Neural crest cell (in vitro differentiated cells): Measurements from ENCODE around the gene MRTFB. TPM values are rescaled to one million over a fixed set of nuclear protein-coding genes. Genes with fewer than 3 reads are reported as not detected.
"Not testable (repeated sequence)": the region's sequence is repeated elsewhere in the genome, so short reads cannot be mapped to it uniquely, and the experiment has no call there.

Experiments used
- DNase-seq: peaks from one replicate; pipeline ENCODE4 v3.0.0; 2021; ENCODE audit warnings: low read depth, mixed read lengths, low spot score
- H3K27ac Mint-ChIP-seq: one replicate; pipeline ENCODE4 v1.8.0; 2021; ENCODE audit warnings: mild to moderate bottlenecking, mixed read lengths; ENCODE audit not compliant: unreplicated experiment
- H3K27me3 Mint-ChIP-seq: 2 replicates; pipeline ENCODE4 v1.8.0; 2021; ENCODE audit warnings: low read depth, mild to moderate bottlenecking, mixed read lengths
- H3K36me3 Mint-ChIP-seq: 2 replicates; pipeline ENCODE4 v1.8.0; 2021; ENCODE audit warnings: low read depth, mild to moderate bottlenecking, mixed read lengths
- H3K4me1 Mint-ChIP-seq: 2 replicates; pipeline ENCODE4 v1.8.0; 2021; ENCODE audit warnings: mixed read lengths
- H3K4me3 Mint-ChIP-seq: one replicate; pipeline ENCODE4 v1.8.0; 2021; ENCODE audit warnings: mild to moderate bottlenecking, mixed read lengths
- H3K9me3 Mint-ChIP-seq: 2 replicates; pipeline ENCODE4 v1.8.0; 2021; ENCODE audit warnings: mixed read lengths
- CTCF ChIP-seq: fragments of 200-600 bp; sonication (generic); conservative IDR thresholded peaks from 2 replicates; pipeline ENCODE4 v1.5.0; 2021; ENCODE audit warnings: antibody characterized with exemption, mild to moderate bottlenecking
- total RNA-seq: library from RNA; stranded (reverse); gene quantifications from 2 replicates; pipeline ENCODE4 v1.2.1, GENCODE V29; 2021

Gene MRTFB
- total RNA-seq, 1 donor from 2014 or later: 54.8 TPM

- Mint-ChIP-seq H3K4me1 (peaks cover 37% of the 10 kb centered on the region), H3K9me3 (peaks cover 4% of the 10 kb centered on the region), H3K27ac (no peak overlapping the region), H3K27me3 (no peaks in the 10 kb centered on the region), H3K36me3 (peaks cover 6% of the 10 kb centered on the region), H3K4me3 (no peak overlapping the region)
- DNase-seq: no peak
- no peak for TF ChIP-seq CTCF
These were observed 50.8 kb downstream of the MRTFB start for GRCh38 chr16:14121872-14122271.

- H3K9me3 Mint-ChIP-seq, H3K36me3 Mint-ChIP-seq, H3K27me3 Mint-ChIP-seq, DNase-seq, H3K27ac Mint-ChIP-seq, H3K4me3 Mint-ChIP-seq: not testable (repeated sequence)
- H3K4me1 Mint-ChIP-seq: peaks cover 36% of the 10 kb centered on the region
These were observed 51.3 kb downstream of the MRTFB start for GRCh38 chr16:14122430-14122829.

- H3K36me3 Mint-ChIP-seq: peaks cover 8% of the 10 kb centered on the region
- peaks cover 4% of the 10 kb centered on the region for H3K9me3 Mint-ChIP-seq
- H3K27me3 Mint-ChIP-seq: no peaks in the 10 kb centered on the region
- no peak for TF ChIP-seq CTCF
- H3K4me3 Mint-ChIP-seq: no peak overlapping the region
- H3K4me1 Mint-ChIP-seq: peaks cover 36% of the 10 kb centered on the region
- H3K27ac Mint-ChIP-seq: peak overlapping the region; percentile 47
- DNase-seq: no peak
These were observed 54.0 kb downstream of the MRTFB start for GRCh38 chr16:14125000-14125681.

GRCh38 chr16:14125708-14126107 lies 54.6 kb downstream of the MRTFB start:
- H3K27ac Mint-ChIP-seq: no peak overlapping the region
- DNase-seq: no peak
- TF ChIP-seq CTCF: no peak
- H3K9me3 Mint-ChIP-seq: peaks cover 4% of the 10 kb centered on the region
- H3K36me3 Mint-ChIP-seq: peaks cover 8% of the 10 kb centered on the region
- no peaks in the 10 kb centered on the region for H3K27me3 Mint-ChIP-seq
- peaks cover 32% of the 10 kb centered on the region for H3K4me1 Mint-ChIP-seq
- no peak overlapping the region for H3K4me3 Mint-ChIP-seq

GRCh38 chr16:14128097-14128496 lies 57.0 kb downstream of the MRTFB start:
- Mint-ChIP-seq H3K36me3 (peaks cover 4% of the 10 kb centered on the region), H3K9me3 (no peaks in the 10 kb centered on the region)

More at GRCh38 chr16:14128097-14128496, 57.0 kb downstream of the MRTFB start:
- H3K4me1 Mint-ChIP-seq: peaks cover 20% of the 10 kb centered on the region
- H3K4me3 Mint-ChIP-seq: no peak overlapping the region
- no peaks in the 10 kb centered on the region for H3K27me3 Mint-ChIP-seq
- TF ChIP-seq CTCF: no peak
- H3K27ac Mint-ChIP-seq: no peak overlapping the region
- DNase-seq: no peak
